Measurements from ENCODE around the gene IRF9. TPM values are rescaled to one million over a fixed set of nuclear protein-coding genes. Genes with fewer than 3 reads are reported as not detected.

The IRF9 gene
- total and polyA plus RNA-seq, 2 of the 13 experiments (the other 11 are each of a cell fraction or from before 2014, with no cell fraction given): 14.9 to 49.7 TPM

- no peak for TF ChIP-seq NONO (IDR thresholded peaks at IDR 0.05)
- no peak for TF ChIP-seq NONO (CRISPR knock-in tag; conservative IDR thresholded peaks at IDR 0.05)
- no peak for TF ChIP-seq ZNF33A (CRISPR knock-in tag; IDR thresholded peaks at IDR 0.05; ENCODE audit: borderline replicate concordance)
- TF ChIP-seq ZNF768 (CRISPR knock-in tag; IDR thresholded peaks at IDR 0.05): peak; percentile 75
- TF ChIP-seq HNRNPL (IDR thresholded peaks at IDR 0.05; ENCODE audit: low read depth, low read length): 0 out of 2 replicates have a peak, but pooled peaks have one; percentile 31
- TF ChIP-seq, protein P1, sequence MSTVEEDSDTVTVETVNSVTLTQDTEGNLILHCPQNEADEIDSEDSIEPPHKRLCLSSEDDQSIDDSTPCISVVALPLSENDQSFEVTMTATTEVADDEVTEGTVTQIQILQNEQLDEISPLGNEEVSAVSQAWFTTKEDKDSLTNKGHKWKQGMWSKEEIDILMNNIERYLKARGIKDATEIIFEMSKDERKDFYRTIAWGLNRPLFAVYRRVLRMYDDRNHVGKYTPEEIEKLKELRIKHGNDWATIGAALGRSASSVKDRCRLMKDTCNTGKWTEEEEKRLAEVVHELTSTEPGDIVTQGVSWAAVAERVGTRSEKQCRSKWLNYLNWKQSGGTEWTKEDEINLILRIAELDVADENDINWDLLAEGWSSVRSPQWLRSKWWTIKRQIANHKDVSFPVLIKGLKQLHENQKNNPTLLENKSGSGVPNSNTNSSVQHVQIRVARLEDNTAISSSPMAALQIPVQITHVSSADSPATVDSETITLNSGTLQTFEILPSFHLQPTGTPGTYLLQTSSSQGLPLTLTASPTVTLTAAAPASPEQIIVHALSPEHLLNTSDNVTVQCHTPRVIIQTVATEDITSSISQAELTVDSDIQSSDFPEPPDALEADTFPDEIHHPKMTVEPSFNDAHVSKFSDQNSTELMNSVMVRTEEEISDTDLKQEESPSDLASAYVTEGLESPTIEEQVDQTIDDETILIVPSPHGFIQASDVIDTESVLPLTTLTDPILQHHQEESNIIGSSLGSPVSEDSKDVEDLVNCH (CRISPR knock-in tag; IDR thresholded peaks at IDR 0.05): no peak
- TF ChIP-seq ZNF674 (CRISPR knock-in tag; IDR thresholded peaks at IDR 0.05; ENCODE audit: low read depth): no peak
- TF ChIP-seq CEBPG (CRISPR knock-in tag; IDR thresholded peaks at IDR 0.05): no peak
- no peak for TF ChIP-seq ADNP (CRISPR knock-in tag; IDR thresholded peaks at IDR 0.05)
- TF ChIP-seq ISL2 (CRISPR knock-in tag; IDR thresholded peaks at IDR 0.05): no peak
- TF ChIP-seq HNRNPLL (IDR thresholded peaks at IDR 0.05; ENCODE audit: low read depth, low read length, poor library complexity, severe bottlenecking): no peak
- TF ChIP-seq, protein P2, sequence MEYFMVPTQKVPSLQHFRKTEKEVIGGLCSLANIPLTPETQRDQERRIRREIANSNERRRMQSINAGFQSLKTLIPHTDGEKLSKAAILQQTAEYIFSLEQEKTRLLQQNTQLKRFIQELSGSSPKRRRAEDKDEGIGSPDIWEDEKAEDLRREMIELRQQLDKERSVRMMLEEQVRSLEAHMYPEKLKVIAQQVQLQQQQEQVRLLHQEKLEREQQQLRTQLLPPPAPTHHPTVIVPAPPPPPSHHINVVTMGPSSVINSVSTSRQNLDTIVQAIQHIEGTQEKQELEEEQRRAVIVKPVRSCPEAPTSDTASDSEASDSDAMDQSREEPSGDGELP (IDR thresholded peaks at IDR 0.05; ENCODE audit: borderline replicate concordance, low read depth): no peak
- peak; percentile 33; the same call in 1 of the 2 replicates for TF ChIP-seq RXRB (CRISPR knock-in tag; IDR thresholded peaks at IDR 0.05; ENCODE audit: borderline replicate concordance)
- TF ChIP-seq ARNT (IDR thresholded peaks at IDR 0.05): no peak
- TF ChIP-seq FOXJ3 (CRISPR knock-in tag; IDR thresholded peaks at IDR 0.05; ENCODE audit: borderline replicate concordance): no peak
- no peak for TF ChIP-seq NCOR1 (IDR thresholded peaks at IDR 0.05; ENCODE audit: borderline replicate concordance, low read length)
- no peak for TF ChIP-seq ATF5 (CRISPR knock-in tag; IDR thresholded peaks at IDR 0.05; ENCODE audit: low read depth)
- TF ChIP-seq DNMT1 (CRISPR knock-in tag; IDR thresholded peaks at IDR 0.05): no peak
- no peak for TF ChIP-seq ZNF557 (CRISPR knock-in tag; IDR thresholded peaks at IDR 0.05)
- no peak for TF ChIP-seq AHDC1 (CRISPR knock-in tag; IDR thresholded peaks at IDR 0.05; ENCODE audit: borderline replicate concordance)
- TF ChIP-seq ERF (CRISPR knock-in tag; IDR thresholded peaks at IDR 0.05): 0 out of 2 replicates have a peak, but pooled peaks have one; percentile 37
Observed at GRCh38 chr14:24139272-24139934, 21.7 kb upstream of the IRF9 start (continued).

All from HepG2 (cell line).